ENCODE results near the gene A4GNT. TPM values are rescaled to one million over a fixed set of nuclear protein-coding genes. Genes with fewer than 3 reads are reported as not detected.
"Not testable (repeated sequence)": the region's sequence is repeated elsewhere in the genome, so short reads cannot be mapped to it uniquely, and the experiment has no call there.

Gene A4GNT
- total and polyA plus RNA-seq, 2 experiments from 2014 or later, result not detected

DNA sequence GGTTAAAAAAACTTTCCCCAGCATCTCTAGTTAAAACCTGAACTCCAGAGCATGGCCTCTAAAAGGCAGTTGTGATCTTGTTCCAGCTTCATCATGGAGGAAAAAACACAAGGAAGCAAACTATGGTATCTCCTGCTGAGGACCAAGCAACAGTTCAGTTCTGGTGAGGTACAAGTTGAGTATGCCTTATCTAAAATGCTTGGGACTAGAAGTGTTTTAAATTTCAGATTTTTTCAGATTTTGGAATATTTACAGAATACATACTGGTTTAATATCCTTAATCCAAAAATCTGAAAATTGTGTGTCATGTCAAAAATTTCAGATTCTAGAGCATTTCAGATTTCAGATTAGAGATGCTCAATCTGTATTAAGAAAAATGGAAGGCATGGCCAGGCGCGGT is 32.9 kb upstream of the A4GNT start:
- peaks cover 37% of the 10 kb centered on the region for H3K36me3 ChIP-seq
- no peaks in the 10 kb centered on the region for H3K9me3 ChIP-seq (ENCODE audit: low read depth)
- no peak for DNase-seq (ENCODE audit: low read depth in 1 of 2, low spot score in 1 of 2)
- H3K27ac ChIP-seq, result no peak overlapping the region
- TF ChIP-seq, protein P1, sequence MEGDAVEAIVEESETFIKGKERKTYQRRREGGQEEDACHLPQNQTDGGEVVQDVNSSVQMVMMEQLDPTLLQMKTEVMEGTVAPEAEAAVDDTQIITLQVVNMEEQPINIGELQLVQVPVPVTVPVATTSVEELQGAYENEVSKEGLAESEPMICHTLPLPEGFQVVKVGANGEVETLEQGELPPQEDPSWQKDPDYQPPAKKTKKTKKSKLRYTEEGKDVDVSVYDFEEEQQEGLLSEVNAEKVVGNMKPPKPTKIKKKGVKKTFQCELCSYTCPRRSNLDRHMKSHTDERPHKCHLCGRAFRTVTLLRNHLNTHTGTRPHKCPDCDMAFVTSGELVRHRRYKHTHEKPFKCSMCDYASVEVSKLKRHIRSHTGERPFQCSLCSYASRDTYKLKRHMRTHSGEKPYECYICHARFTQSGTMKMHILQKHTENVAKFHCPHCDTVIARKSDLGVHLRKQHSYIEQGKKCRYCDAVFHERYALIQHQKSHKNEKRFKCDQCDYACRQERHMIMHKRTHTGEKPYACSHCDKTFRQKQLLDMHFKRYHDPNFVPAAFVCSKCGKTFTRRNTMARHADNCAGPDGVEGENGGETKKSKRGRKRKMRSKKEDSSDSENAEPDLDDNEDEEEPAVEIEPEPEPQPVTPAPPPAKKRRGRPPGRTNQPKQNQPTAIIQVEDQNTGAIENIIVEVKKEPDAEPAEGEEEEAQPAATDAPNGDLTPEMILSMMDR (IDR thresholded peaks at IDR 0.05; ENCODE audit: low read depth, low read length), result no peak
- H3K27me3 ChIP-seq, result no peaks in the 10 kb centered on the region
- H3K4me3 ChIP-seq, result no peak overlapping the region
- H3K4me1 ChIP-seq (ENCODE audit: low read depth), result no peaks in the 10 kb centered on the region

DNA sequence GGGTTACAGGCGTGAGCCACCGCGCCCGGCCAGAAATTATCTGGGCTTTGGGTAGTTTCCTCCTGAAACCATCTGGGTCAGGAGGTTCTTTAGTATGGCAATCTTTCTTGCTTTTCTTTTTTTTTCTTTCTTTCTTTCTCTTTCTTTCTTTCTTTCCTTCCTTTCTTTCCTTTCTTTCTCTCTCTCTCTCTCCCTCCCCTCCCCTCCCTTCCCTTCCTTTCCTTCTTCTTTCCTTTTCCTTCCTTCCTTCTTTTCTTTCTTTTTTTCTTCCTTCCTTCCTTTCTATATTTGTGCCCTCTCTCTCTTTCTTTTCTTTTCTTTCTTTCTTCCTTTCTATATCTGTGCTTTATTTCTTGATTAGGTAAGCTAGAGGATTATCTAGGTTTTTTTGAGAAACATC is 25.6 kb upstream of the A4GNT start:
- Histone ChIP-seq H3K27me3 (no peaks in the 10 kb centered on the region), H3K36me3 (peaks cover 9% of the 10 kb centered on the region), H3K27ac (no peak overlapping the region), H3K4me3 (no peak overlapping the region), H3K4me1 (ENCODE audit: low read depth) (no peaks in the 10 kb centered on the region), H3K9me3 (ENCODE audit: low read depth) (no peaks in the 10 kb centered on the region)
- TF ChIP-seq, protein P1 (IDR thresholded peaks at IDR 0.05; ENCODE audit: low read depth, low read length), result no peak
- DNase-seq (ENCODE audit: low read depth in 1 of 2, low spot score in 1 of 2), result no peak

DNA sequence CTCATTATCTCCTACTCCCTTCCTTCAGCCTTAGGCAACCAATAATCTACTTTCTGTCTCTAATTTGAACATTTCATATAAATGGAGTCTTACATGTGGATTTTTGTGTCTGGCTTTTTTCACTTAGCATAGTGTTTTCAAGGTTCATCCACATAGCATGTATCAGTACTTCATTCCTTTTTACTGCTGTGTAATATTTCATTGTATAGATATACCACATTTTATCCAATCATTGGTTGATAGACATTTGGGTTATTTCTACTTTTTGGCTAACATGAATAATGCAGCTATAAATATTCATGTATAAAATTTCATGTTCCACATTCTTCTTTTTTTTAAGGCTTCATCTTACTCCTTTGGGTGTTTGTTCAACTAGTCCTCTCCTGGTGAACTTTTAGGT is 22.3 kb upstream of the A4GNT start:
- no peaks in the 10 kb centered on the region for H3K36me3 ChIP-seq
- H3K4me3 ChIP-seq, result no peak overlapping the region
- no peak overlapping the region for H3K27ac ChIP-seq
- no peaks in the 10 kb centered on the region for H3K4me1 ChIP-seq (ENCODE audit: low read depth)
- DNase-seq (ENCODE audit: low read depth in 1 of 2, low spot score in 1 of 2), result no peak
- H3K9me3 ChIP-seq (ENCODE audit: low read depth), result no peaks in the 10 kb centered on the region
- H3K27me3 ChIP-seq, result no peaks in the 10 kb centered on the region
- TF ChIP-seq, protein P1 (IDR thresholded peaks at IDR 0.05; ENCODE audit: low read depth, low read length), result no peak

DNA sequence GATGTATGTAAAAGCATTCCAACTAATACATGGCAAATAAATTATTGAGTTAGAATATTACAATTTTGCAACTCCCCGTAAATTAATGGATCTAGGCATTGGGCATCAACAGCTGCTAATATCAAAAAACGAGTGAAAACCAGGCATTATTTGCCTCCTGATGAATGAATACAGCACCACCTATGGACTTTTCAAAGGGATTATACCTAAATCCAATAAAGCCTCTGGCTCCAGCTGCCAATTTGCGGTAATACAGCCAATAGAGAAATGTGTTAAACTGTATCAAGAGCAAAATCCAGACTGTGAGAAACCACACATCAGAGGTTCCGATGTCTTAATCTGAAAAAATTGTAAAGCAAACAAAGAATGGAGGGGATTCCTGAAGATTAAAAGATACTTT is 16.3 kb upstream of the A4GNT start:
- H3K4me1 ChIP-seq (ENCODE audit: low read depth), result no peaks in the 10 kb centered on the region
- H3K36me3 ChIP-seq, result no peaks in the 10 kb centered on the region
- DNase-seq (ENCODE audit: low read depth in 1 of 2, low spot score in 1 of 2), result no peak
- no peaks in the 10 kb centered on the region for H3K9me3 ChIP-seq (ENCODE audit: low read depth)
- TF ChIP-seq, protein P1 (IDR thresholded peaks at IDR 0.05; ENCODE audit: low read depth, low read length), result no peak
- no peak overlapping the region for H3K4me3 ChIP-seq
- no peak overlapping the region for H3K27ac ChIP-seq
- no peaks in the 10 kb centered on the region for H3K27me3 ChIP-seq

DNA sequence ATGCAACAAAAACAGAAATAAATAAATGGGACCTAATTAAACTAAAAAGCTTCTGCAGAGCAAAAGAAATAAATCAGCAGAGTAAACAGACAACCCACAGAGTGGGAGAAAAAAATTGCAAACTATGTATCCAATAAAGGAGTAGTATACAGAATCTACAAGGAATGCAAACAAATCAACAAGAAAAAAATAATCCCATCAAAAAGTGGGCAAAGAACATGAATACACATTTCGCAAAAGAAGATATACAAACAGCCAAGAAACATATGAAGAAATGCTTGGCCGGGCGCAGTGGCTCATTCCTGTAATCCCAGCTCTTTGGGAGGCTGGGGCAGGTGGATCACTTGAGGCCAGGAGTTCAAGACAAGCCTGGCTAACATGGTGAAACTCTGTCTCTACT is 10.0 kb upstream of the A4GNT start:
- not testable (repeated sequence) for H3K4me1 ChIP-seq (ENCODE audit: low read depth); H3K27me3 ChIP-seq; H3K4me3 ChIP-seq; H3K36me3 ChIP-seq; H3K27ac ChIP-seq; H3K9me3 ChIP-seq (ENCODE audit: low read depth); DNase-seq (ENCODE audit: low read depth in 1 of 2, low spot score in 1 of 2)

DNA sequence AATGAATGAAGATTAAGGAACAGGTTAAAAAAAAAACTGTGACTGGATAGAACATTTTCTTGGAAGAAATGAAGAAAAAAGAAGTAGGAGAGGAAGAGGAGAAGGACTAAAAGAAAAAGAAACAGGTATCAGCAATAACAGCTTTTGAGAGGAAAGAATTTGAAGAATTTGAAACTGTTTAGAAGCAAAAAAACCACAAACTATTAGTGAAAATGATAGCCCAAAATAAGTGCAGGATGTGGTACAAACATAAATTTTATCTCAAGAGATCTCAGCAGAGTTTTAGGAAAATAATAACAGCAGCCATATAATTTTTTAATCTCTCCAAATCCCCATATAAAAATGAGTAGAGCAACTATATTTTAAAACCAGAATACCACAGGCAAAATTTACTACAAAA is 8.8 kb upstream of the A4GNT start:
- Histone ChIP-seq H3K27ac (no peak overlapping the region), H3K4me3 (no peak overlapping the region), H3K36me3 (no peaks in the 10 kb centered on the region), H3K27me3 (no peaks in the 10 kb centered on the region), H3K9me3 (ENCODE audit: low read depth) (no peaks in the 10 kb centered on the region), H3K4me1 (ENCODE audit: low read depth) (peaks cover 6% of the 10 kb centered on the region)
- TF ChIP-seq, protein P1 (IDR thresholded peaks at IDR 0.05; ENCODE audit: low read depth, low read length), result no peak
- DNase-seq (ENCODE audit: low read depth in 1 of 2, low spot score in 1 of 2), result no peak

All from cardiac muscle cell (in vitro differentiated cells and primary cell).